ENCODE data around the gene CNOT8.

DNA sequence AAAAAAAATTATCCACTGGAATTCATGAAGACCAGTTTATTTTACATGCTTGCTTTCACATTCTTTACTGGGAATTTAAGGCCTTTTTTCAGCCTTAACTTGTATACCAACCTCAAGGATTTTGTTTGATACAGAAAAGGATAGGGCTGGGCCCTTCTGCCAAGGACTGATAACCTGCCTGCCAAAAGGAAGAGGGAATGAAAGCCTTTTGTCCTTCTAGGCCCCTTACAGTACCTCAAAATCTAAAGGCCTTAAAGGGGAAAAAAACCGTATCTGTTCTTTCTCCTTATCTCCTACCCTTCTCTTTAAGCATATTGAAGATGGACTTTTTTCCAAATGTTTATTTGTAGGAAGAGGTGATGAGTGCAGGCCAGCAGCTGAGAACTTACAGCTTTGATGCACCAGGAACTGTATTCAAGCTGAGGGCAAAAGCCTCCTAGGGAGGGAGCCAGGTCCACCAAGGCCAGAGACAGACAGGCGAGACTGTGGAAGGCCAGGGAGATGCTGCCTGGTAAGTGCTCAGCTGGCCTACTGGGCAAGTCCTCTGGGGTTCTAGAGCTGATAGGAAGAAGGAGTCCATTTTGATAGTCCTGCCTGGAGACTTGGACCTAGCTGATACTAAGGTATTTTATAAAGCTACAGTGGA is 39.8 kb upstream of the CNOT8 start:
- TF ChIP-seq, protein P1, sequence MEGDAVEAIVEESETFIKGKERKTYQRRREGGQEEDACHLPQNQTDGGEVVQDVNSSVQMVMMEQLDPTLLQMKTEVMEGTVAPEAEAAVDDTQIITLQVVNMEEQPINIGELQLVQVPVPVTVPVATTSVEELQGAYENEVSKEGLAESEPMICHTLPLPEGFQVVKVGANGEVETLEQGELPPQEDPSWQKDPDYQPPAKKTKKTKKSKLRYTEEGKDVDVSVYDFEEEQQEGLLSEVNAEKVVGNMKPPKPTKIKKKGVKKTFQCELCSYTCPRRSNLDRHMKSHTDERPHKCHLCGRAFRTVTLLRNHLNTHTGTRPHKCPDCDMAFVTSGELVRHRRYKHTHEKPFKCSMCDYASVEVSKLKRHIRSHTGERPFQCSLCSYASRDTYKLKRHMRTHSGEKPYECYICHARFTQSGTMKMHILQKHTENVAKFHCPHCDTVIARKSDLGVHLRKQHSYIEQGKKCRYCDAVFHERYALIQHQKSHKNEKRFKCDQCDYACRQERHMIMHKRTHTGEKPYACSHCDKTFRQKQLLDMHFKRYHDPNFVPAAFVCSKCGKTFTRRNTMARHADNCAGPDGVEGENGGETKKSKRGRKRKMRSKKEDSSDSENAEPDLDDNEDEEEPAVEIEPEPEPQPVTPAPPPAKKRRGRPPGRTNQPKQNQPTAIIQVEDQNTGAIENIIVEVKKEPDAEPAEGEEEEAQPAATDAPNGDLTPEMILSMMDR (IDR thresholded peaks at IDR 0.05) = no peak
- TF ChIP-seq POLR2A (IDR thresholded peaks at IDR 0.05) = no peak

All from heart left ventricle (tissue), 13 donors.